DMS79 (cell line): ENCODE measurements around the gene NRG3.
"Not testable (repeated sequence)": the region's sequence is repeated elsewhere in the genome, so short reads cannot be mapped to it uniquely, and the experiment has no call there.

Source experiments
- DNase-seq: peaks from one replicate; lab custom pipeline; 2025; lab: John Stamatoyannopoulos, UW

NRG3 gene

GRCh38 chr10:82572744-82573143 lies 697.8 kb downstream of the NRG3 start:
- DNase-seq = no peak

GRCh38 chr10:82574081-82574480 lies 699.1 kb downstream of the NRG3 start:
- no peak for DNase-seq

GRCh38 chr10:82575318-82575717 lies 700.3 kb downstream of the NRG3 start:
- DNase-seq = no peak

GRCh38 chr10:82576093-82576492 lies 701.1 kb downstream of the NRG3 start:
- DNase-seq = no peak

- no peak for DNase-seq
Measured at GRCh38 chr10:82581940-82582339, 706.9 kb downstream of the NRG3 start.

GRCh38 chr10:82591421-82591820 lies 716.4 kb downstream of the NRG3 start:
- DNase-seq = no peak

- no peak for DNase-seq
Measured at GRCh38 chr10:82597840-82598239, 722.8 kb downstream of the NRG3 start.

- no peak for DNase-seq
Measured at GRCh38 chr10:82609845-82610244, 734.9 kb downstream of the NRG3 start.

- no peak for DNase-seq
Measured at GRCh38 chr10:82618007-82618406, 743.0 kb downstream of the NRG3 start.

GRCh38 chr10:82621680-82622079 lies 746.7 kb downstream of the NRG3 start:
- no peak for DNase-seq

- DNase-seq = no peak
Measured at GRCh38 chr10:82622479-82622878, 747.5 kb downstream of the NRG3 start.

- DNase-seq = no peak
Measured at GRCh38 chr10:82625512-82626189, 750.7 kb downstream of the NRG3 start.

- no peak for DNase-seq
Measured at GRCh38 chr10:82628373-82628772, 753.4 kb downstream of the NRG3 start.

- no peak for DNase-seq
Measured at GRCh38 chr10:82643076-82643475, 768.1 kb downstream of the NRG3 start.

- no peak for DNase-seq
Measured at GRCh38 chr10:82643601-82644000, 768.6 kb downstream of the NRG3 start.

- DNase-seq = no peak
Measured at GRCh38 chr10:82645221-82645620, 770.2 kb downstream of the NRG3 start.

GRCh38 chr10:82653244-82654155 lies 778.5 kb downstream of the NRG3 start:
- no peak for DNase-seq

GRCh38 chr10:82660205-82660604 lies 785.2 kb downstream of the NRG3 start:
- no peak for DNase-seq

- DNase-seq = no peak
Measured at GRCh38 chr10:82660986-82661385, 786.0 kb downstream of the NRG3 start.

- DNase-seq = no peak
Measured at GRCh38 chr10:82661701-82662100, 786.7 kb downstream of the NRG3 start.

GRCh38 chr10:82668221-82668895 lies 793.4 kb downstream of the NRG3 start:
- DNase-seq = no peak

GRCh38 chr10:82674036-82674435 lies 799.0 kb downstream of the NRG3 start:
- DNase-seq = no peak

GRCh38 chr10:82677932-82678331 lies 802.9 kb downstream of the NRG3 start:
- not testable (repeated sequence) for DNase-seq
